Duodenal mucosa (tissue), 2 donors: Measurements from ENCODE around the gene CCR5AS.
A peak's percentile ranks its signal among the peaks of the same experiment; 100 is the strongest.
"Not testable (repeated sequence)": the region's sequence is repeated elsewhere in the genome, so short reads cannot be mapped to it uniquely, and the experiment has no call there.

Source experiments
- H3K27ac ChIP-seq: one replicate; pipeline ENCODE4 v1.7.0; 2013; ENCODE audit warnings: low read depth, low read length
- H3K27me3 ChIP-seq, 2 donors: one replicate each; pipeline ENCODE4 v1.7.0; 2013; ENCODE audit warnings: low read length in 2 of 2, control low read depth in 1 of 2; ENCODE audit not compliant: insufficient read depth in 2 of 2, control insufficient read depth in 1 of 2
- H3K36me3 ChIP-seq, 2 donors: one replicate each; pipeline ENCODE4 v1.7.0; 2013; ENCODE audit warnings: low read length in 2 of 2, control low read depth in 1 of 2; ENCODE audit not compliant: insufficient read depth in 2 of 2, control insufficient read depth in 1 of 2
- H3K4me1 ChIP-seq, 2 donors: one replicate each; pipeline ENCODE4 v1.7.0; 2013; ENCODE audit warnings: low read length in 2 of 2, control low read depth in 1 of 2; ENCODE audit not compliant: insufficient read depth in 2 of 2, control insufficient read depth in 1 of 2
- H3K4me3 ChIP-seq, 2 donors: one replicate each; pipeline ENCODE4 v1.7.0; 2013; ENCODE audit warnings: low read length in 2 of 2, low read depth in 1 of 2
- H3K9ac ChIP-seq, 2 donors: one replicate each; pipeline ENCODE4 v1.7.0; 2013; ENCODE audit warnings: low read length in 2 of 2, low read depth in 1 of 2
- H3K9me3 ChIP-seq, 2 donors: one replicate each; pipeline ENCODE4 v1.7.0; 2013; ENCODE audit warnings: low read length in 2 of 2, control low read depth in 1 of 2; ENCODE audit not compliant: control insufficient read depth in 1 of 2

CCR5AS gene

DNA sequence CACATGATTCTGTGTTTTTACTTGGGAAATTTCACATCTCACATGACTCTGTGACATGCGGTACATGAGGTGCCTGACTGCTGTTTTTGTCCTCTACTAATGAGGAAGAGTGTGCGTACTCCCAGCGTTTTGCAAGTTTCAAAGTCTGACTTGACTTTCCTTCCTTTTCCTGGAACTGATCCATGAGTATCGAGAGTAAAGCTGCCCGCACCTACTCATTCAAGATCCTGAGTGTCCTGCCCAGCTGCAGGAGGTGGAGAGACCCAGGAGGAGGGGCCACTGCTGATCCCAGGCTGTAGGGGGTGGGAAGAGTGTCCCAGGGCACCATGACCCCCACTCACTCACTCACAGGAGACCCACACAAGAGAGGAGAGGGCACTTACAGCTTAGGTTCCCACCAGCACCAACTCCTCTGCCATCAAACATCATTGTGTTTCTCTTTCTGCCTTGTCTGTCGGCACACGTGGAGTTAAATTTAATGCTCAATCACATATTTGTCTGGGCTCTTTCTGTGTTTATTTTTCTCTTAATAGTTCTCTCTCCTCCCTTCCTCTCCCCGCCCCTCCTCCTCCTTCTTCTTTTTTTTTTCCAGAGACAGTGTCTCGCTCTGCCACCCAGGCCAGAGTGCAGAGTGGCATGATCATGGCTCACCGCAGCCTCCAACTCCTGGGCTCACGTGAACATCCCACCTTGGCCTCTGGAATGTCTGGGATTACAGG lies 1.4 kb downstream of the CCR5AS start:
- H3K9me3 ChIP-seq: no peaks in the 10 kb centered on the region
- peak overlapping the region; percentile 55 to 88 for H3K9ac ChIP-seq
- peak overlapping the region; percentile 44 to 64 for H3K4me3 ChIP-seq
- peaks cover 36 to 38% of the 10 kb centered on the region in 2 donors for H3K4me1 ChIP-seq
- H3K27ac ChIP-seq: peak overlapping the region; percentile 84
- H3K36me3 ChIP-seq: peaks cover 0 to 4% of the 10 kb centered on the region in 2 donors
- no peaks in the 10 kb centered on the region for H3K27me3 ChIP-seq

DNA sequence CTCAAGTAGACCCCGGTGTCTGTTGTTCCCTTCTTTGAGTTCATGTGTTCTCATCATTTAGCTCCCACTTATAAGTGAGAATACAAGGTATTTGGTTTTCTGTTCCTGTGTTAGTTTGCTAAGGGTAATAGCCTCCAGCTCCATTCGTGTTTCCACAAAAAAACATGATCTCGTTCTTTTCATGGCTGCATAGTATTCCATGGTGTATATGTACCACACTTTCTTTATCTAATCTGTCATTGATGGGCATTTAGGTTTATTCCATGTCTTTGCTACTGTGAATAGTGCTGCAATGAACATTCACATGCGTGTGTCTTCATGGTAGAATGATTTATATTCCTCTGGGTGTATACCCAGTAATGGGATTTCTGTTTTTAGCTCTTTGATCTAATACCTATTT lies 4.0 kb downstream of the CCR5AS start:
- not testable (repeated sequence) for H3K27me3 ChIP-seq, H3K9ac ChIP-seq, H3K9me3 ChIP-seq, H3K4me3 ChIP-seq, H3K36me3 ChIP-seq, H3K27ac ChIP-seq
- H3K4me1 ChIP-seq: peaks cover 27 to 31% of the 10 kb centered on the region in 2 donors

DNA sequence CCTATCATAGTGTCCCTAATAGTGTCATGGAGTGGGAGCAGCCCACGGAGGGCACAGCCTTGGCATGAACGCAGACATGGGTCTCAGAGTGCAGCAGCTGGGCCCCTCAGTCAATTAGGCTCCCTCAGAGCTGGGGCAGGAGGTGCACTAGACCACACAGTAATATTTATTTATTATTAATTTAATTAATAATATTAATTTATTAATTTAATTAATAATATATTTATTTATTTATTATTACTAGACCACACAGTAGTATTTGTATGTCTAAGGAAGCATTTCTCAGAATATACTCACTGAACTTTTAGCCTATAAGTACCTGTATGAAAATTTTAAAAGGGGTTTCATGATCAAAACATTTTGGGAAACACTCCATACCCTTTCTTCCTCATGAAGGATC lies 5.3 kb downstream of the CCR5AS start:
- Histone ChIP-seq H3K9ac (no peak overlapping the region), H3K4me1 (peaks cover 24 to 26% of the 10 kb centered on the region in 2 donors), H3K9me3 (no peaks in the 10 kb centered on the region)

DNA sequence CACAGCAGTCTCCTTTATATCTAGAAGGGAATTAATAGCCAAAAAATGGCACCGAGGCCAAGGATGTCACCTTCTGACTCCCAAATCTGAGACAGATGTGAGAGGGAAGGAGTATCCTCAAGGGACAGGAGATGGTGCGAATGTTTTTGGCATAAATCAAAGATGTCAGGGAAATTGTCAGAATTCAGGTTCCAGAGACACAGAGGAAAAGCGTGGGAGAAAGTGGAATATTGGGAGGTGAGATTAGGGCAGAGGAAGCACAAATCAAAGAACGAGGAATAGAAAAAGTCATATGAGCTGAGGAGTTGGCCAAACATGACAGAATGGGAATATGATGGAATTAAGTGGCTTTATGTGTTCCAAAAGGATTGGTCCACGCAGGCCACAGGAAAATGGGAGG lies 6.0 kb downstream of the CCR5AS start:
- Histone ChIP-seq H3K4me3 (no peak overlapping the region), H3K9me3 (no peaks in the 10 kb centered on the region), H3K36me3 (no peaks in the 10 kb centered on the region), H3K9ac (no peak overlapping the region), H3K27ac (no peak overlapping the region), H3K4me1 (peaks cover 22% of the 10 kb centered on the region in 2 donors), H3K27me3 (no peaks in the 10 kb centered on the region)

More for the DNA sequence above, 5.3 kb downstream of the CCR5AS start:
- Histone ChIP-seq H3K36me3 (no peaks in the 10 kb centered on the region), H3K27ac (no peak overlapping the region), H3K4me3 (no peak overlapping the region), H3K27me3 (no peaks in the 10 kb centered on the region)

DNA sequence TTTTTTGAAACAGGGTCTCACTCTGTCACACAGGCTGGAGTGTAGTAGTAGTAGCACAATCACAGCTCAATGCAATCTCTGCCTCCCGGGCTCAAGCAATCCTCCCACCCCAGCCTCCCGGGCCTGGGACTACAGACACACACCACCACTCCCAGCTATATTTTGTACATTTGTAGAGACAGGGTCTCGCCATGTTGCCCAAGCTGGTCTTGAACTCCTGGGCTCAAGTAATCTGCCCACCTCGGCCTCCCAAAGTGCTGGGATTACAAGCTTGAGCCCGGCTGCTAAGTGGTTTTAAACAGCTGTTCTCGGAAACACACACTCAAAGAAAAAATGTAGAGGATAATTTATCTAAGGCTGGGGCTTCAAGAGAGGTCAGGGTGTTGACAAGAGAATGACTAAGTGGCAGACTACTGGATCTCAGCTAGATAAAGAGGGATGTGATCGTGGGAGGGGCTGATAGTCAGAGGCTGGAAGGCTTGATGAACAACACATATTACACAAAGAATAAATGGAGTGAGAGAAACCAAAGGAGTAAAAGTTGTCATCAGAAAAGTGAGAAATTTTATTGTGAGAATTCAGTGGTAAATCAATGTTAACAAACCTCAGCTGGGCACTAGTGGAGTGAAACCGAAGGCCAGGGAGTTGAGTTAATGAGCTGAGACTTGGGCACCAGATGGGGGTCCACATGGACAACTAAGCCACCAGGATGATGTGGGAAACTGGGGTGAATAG lies 6.7 kb downstream of the CCR5AS start:
- H3K27ac ChIP-seq: no peak overlapping the region
- H3K9me3 ChIP-seq: no peaks in the 10 kb centered on the region

DNA sequence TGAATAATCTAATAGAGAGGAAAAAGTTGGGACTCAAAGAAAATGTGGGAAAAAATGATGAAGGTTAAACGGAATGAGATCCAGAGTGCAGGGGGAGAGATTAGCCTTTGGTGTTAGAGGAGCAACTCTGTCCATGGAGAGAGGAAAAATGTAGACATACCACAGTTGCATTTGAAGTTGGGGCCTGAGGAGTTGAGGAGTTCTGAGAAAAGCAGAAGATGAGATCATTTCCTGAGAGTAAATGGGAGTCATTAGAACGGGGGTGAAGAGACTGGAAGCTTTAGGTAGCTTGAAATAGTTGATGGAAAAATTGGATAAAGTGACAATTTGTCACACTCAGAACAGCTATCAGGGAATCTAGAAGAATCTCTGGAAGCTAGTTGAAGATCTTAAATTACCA lies 7.3 kb downstream of the CCR5AS start:
- no peaks in the 10 kb centered on the region for H3K36me3 ChIP-seq
- H3K4me1 ChIP-seq: peaks cover 9 to 10% of the 10 kb centered on the region in 2 donors
- H3K9me3 ChIP-seq: no peaks in the 10 kb centered on the region
- no peak overlapping the region for H3K4me3 ChIP-seq
- no peak overlapping the region for H3K9ac ChIP-seq
- no peaks in the 10 kb centered on the region for H3K27me3 ChIP-seq
- H3K27ac ChIP-seq: no peak overlapping the region

More for the DNA sequence above, 6.7 kb downstream of the CCR5AS start:
- no peak overlapping the region for H3K4me3 ChIP-seq
- no peak overlapping the region for H3K9ac ChIP-seq
- H3K27me3 ChIP-seq: no peaks in the 10 kb centered on the region
- no peaks in the 10 kb centered on the region for H3K36me3 ChIP-seq
- H3K4me1 ChIP-seq: peaks cover 15 to 16% of the 10 kb centered on the region in 2 donors

DNA sequence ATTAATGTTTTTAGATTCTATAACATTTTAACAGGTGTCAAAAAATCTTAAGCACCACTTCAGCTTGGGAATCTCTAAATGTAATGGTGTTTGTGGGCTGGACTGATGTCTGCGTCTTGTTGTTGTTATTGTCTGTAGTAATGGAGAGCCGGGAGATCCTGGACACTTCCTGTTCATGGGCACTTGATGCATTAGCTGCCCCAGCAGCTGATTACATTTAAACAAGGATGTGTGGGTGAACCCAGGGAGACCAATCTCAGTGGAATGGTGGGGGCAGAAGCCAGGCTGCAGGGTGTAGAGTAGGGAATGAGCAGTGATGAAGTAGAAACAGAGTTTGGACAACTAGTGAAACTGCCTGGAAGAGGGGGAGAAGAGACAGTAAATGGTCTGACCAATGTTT lies 7.8 kb downstream of the CCR5AS start:
- no peaks in the 10 kb centered on the region for H3K9me3 ChIP-seq
- no peaks in the 10 kb centered on the region for H3K36me3 ChIP-seq
- H3K4me1 ChIP-seq: peaks cover 6 to 7% of the 10 kb centered on the region in 2 donors
- no peak overlapping the region for H3K9ac ChIP-seq
- no peaks in the 10 kb centered on the region for H3K27me3 ChIP-seq
- no peak overlapping the region for H3K27ac ChIP-seq
- no peak overlapping the region for H3K4me3 ChIP-seq

DNA sequence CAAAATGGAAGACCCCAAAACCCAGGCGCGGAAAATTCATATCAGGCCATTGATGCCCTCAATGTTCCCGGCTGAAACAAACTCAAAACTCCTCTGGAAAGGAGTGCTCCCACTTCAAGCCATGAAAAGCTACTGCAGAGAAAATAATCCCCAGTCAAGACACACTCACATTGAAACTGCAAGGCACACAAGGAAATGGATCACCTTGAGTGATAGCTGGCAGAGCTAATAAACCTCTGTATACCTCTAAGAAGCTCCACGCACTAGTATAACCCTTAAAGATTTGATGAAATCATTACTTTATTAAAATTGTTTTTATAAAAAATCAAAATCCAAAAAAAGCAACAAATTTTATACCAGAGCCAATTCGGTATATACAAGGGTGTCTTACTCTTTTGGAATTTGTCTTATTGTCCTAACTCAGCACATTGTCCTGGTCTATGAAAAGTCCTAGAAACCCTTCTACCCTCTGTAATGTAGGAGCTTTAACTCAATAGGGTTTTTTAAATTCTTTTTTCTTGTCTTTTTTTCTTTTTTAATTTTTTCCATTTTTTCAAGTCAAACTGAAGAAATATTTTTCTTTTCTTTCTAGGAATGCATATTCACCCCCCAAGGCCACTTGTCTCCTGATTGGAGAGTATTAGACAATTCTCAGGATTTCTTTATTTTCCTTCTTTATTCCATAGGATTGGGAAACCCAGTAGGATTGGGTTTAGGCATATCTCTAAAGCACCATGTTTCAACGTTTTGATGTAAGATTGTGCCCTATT lies 8.5 kb downstream of the CCR5AS start:
- Histone ChIP-seq H3K36me3 (no peaks in the 10 kb centered on the region), H3K27ac (no peak overlapping the region), H3K9me3 (no peaks in the 10 kb centered on the region), H3K9ac (no peak overlapping the region), H3K4me3 (no peak overlapping the region), H3K27me3 (no peaks in the 10 kb centered on the region), H3K4me1 (peaks cover 6 to 7% of the 10 kb centered on the region in 2 donors)

DNA sequence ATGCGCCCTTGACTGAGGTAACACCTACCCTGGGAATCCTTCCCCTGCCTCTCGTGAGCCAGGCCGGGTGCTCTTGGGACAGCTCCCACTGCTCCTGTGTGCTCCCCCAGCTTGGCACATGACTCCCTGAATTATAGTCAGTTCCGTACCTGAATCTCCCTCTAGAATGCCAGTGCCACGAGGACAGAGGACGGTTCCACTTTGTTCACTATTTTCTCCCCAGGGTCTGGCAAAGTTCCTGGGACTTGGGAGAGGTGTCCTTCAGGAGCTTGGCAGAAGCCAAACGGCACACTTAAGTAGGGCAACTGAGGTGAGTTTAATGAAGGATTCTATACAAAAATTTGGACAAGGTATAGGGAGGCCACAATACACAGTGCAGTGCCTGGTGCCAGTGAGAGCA lies 9.8 kb downstream of the CCR5AS start:
- H3K36me3 ChIP-seq: no peaks in the 10 kb centered on the region
- H3K9me3 ChIP-seq: no peaks in the 10 kb centered on the region
- no peaks in the 10 kb centered on the region for H3K27me3 ChIP-seq
- no peak overlapping the region for H3K27ac ChIP-seq
- H3K4me1 ChIP-seq: peaks cover 6 to 7% of the 10 kb centered on the region in 2 donors
- H3K9ac ChIP-seq: no peak overlapping the region
- no peak overlapping the region for H3K4me3 ChIP-seq
